HEK293 (cell line): ENCODE results near the gene BPIFA2.

ENCODE experiments used
- CTCF ChIA-PET: fragments of 350-600 bp; formaldehyde crosslinking; extraction: SDS; loops from one replicate; lab custom pipeline; 2021; ENCODE audit warnings: antibody characterized with exemption; lab: Yijun Ruan, JAX
- POLR2A ChIA-PET: fragments of 300-600 bp; formaldehyde crosslinking; extraction: SDS; loops from one replicate; lab custom pipeline; 2020; ENCODE audit warnings: antibody characterized with exemption, inconsistent platforms; lab: Yijun Ruan, JAX
- H3K27ac ChIP-seq: fragments of 200-500 bp; sonication (Bioruptor generic); 2 replicates; pipeline ENCODE4 v1.5.1; 2014; ENCODE audit warnings: low read depth, low read length, control low read depth, inconsistent platforms; ENCODE audit errors: extremely low read depth
- H3K36me3 ChIP-seq, 2 experiments: fragments of 200-500 bp in 1 of 2; sonication (Bioruptor generic) in 1 of 2; 1 replicate in 1 of 2; 2 replicates in 1 of 2; pipeline ENCODE4 v1.5.1; 2014 to 2017; ENCODE audit warnings: inconsistent platforms in 2 of 2, low read length in 2 of 2; ENCODE audit not compliant: control insufficient read depth in 2 of 2, insufficient read depth in 1 of 2
- H3K4me1 ChIP-seq: fragments of 200-500 bp; sonication (Bioruptor generic); 2 replicates; pipeline ENCODE4 v1.5.1; 2014; ENCODE audit warnings: mild to moderate bottlenecking, low read length, inconsistent platforms; ENCODE audit not compliant: control insufficient read depth, insufficient read depth
- H3K4me3 ChIP-seq: 2 replicates; pipeline ENCODE4 v1.5.1; 2011; ENCODE audit warnings: low read depth, mild to moderate bottlenecking, control low read depth, low read length, moderate library complexity
- H3K9me3 ChIP-seq: fragments of 200-500 bp; sonication (Bioruptor generic); 2 replicates; pipeline ENCODE4 v1.5.1; 2014; ENCODE audit warnings: low read depth, low read length, inconsistent platforms; ENCODE audit not compliant: control insufficient read depth, insufficient read depth
- KLF8 ChIP-seq: fragments of 450-650 bp; formaldehyde crosslinking; IDR thresholded peaks from 2 replicates; pipeline ENCODE4 v1.5.1; 2016; ENCODE audit warnings: missing biosample characterization, missing genetic modification characterization
- SCRT2 ChIP-seq: fragments of 450-650 bp; formaldehyde crosslinking; IDR thresholded peaks from 2 replicates; pipeline ENCODE4 v1.5.1; 2016; ENCODE audit warnings: missing biosample characterization, missing genetic modification characterization
- SP7 ChIP-seq: fragments of 450-650 bp; formaldehyde crosslinking; IDR thresholded peaks from 2 replicates; pipeline ENCODE4 v1.5.1; 2016; ENCODE audit warnings: missing biosample characterization, missing genetic modification characterization
- YY2 ChIP-seq: fragments of 450-650 bp; formaldehyde crosslinking; IDR thresholded peaks from 2 replicates; pipeline ENCODE4 v1.5.1; 2016; ENCODE audit warnings: missing biosample characterization, missing genetic modification characterization
- ZBTB20 ChIP-seq: fragments of 450-650 bp; formaldehyde crosslinking; IDR thresholded peaks from 2 replicates; pipeline ENCODE4 v1.5.1; 2016; ENCODE audit warnings: missing biosample characterization, missing genetic modification characterization
- ZNF146 ChIP-seq: fragments of 450-650 bp; formaldehyde crosslinking; IDR thresholded peaks from 2 replicates; pipeline ENCODE4 v1.5.1; 2016; ENCODE audit warnings: missing biosample characterization, missing genetic modification characterization
- ZNF157 ChIP-seq: fragments of 450-650 bp; formaldehyde crosslinking; IDR thresholded peaks from 2 replicates; pipeline ENCODE4 v1.5.1; 2016; ENCODE audit warnings: missing biosample characterization, missing genetic modification characterization
- ZNF19 ChIP-seq: fragments of 450-650 bp; formaldehyde crosslinking; IDR thresholded peaks from 2 replicates; pipeline ENCODE4; 2016; ENCODE audit warnings: missing biosample characterization, missing genetic modification characterization, low read depth
- ZNF202 ChIP-seq: fragments of 450-650 bp; formaldehyde crosslinking; IDR thresholded peaks from 2 replicates; pipeline ENCODE4 v1.5.1; 2016; ENCODE audit warnings: missing biosample characterization, missing genetic modification characterization, borderline replicate concordance
- ZNF324 ChIP-seq: fragments of 450-650 bp; formaldehyde crosslinking; IDR thresholded peaks from 2 replicates; pipeline ENCODE4 v1.5.1; 2016; ENCODE audit warnings: missing biosample characterization, missing genetic modification characterization
- ZNF335 ChIP-seq: fragments of 450-650 bp; formaldehyde crosslinking; conservative IDR thresholded peaks from 2 replicates; pipeline ENCODE4 v1.5.1; 2016; ENCODE audit warnings: missing biosample characterization, missing genetic modification characterization
- ZNF501 ChIP-seq: fragments of 450-650 bp; formaldehyde crosslinking; IDR thresholded peaks from 2 replicates; pipeline ENCODE4 v1.5.1; 2016; ENCODE audit warnings: missing biosample characterization, missing genetic modification characterization
- ZNF521 ChIP-seq: fragments of 450-650 bp; formaldehyde crosslinking; IDR thresholded peaks from 2 replicates; pipeline ENCODE4 v1.5.1; 2017; ENCODE audit warnings: missing biosample characterization, mild to moderate bottlenecking, missing genetic modification characterization
- ZNF585B ChIP-seq: fragments of 450-650 bp; formaldehyde crosslinking; IDR thresholded peaks from 2 replicates; pipeline ENCODE4 v1.5.1; 2016; ENCODE audit warnings: missing biosample characterization, missing genetic modification characterization
- ZNF677 ChIP-seq: fragments of 450-650 bp; IDR thresholded peaks from 2 replicates; pipeline ENCODE4 v1.5.0; 2018; ENCODE audit warnings: missing biosample characterization, mild to moderate bottlenecking, missing genetic modification characterization, moderate library complexity
- TF ChIP-seq, protein P1 (sequence below): fragments of 450-650 bp; formaldehyde crosslinking; IDR thresholded peaks from 2 replicates; pipeline ENCODE4 v1.5.1; 2016; ENCODE audit warnings: missing biosample characterization, missing genetic modification characterization
- TF ChIP-seq, protein P2 (sequence below): fragments of 450-650 bp; formaldehyde crosslinking; IDR thresholded peaks from 2 replicates; pipeline ENCODE4 v1.5.1; 2016; ENCODE audit warnings: missing biosample characterization, missing genetic modification characterization

The BPIFA2 gene

DNA sequence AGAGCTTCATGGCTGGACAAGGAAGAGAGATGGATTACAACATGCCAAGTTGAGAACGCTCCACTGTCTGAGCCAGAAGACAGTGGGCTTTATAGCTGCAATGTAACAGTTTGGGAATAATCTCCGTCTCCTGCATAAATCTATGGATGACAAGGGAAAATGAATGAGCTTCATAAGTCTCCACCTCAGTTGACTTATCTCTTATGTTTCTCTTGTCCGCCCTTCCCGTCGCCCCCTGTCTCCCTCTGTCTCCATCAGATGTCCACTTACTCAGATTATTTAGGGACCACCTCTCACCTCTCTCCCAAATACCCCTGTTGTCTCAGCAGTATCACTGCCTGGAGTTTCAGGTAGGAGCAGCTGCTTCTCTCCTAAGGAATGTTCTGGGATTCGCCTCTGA is 13.7 kb upstream of the BPIFA2 start:
- Histone ChIP-seq H3K36me3 (no peaks in the 10 kb centered on the region), H3K27ac (no peak overlapping the region), H3K4me1 (no peaks in the 10 kb centered on the region), H3K4me3 (no peak overlapping the region), H3K9me3 (no peaks in the 10 kb centered on the region)
- ChIA-PET CTCF (interaction anchor here (0.7 kb wide), 1 partner anchor 14 kb away, joined by 3 read pairs; no protein-coding TSS in a partner anchor), POLR2A (no interaction called here)
- no peak for TF ChIP-seq ZNF521
- no peak for TF ChIP-seq KLF8 (tag by site-specific recombination)
- no peak for TF ChIP-seq ZNF501 (tag by site-specific recombination)
- TF ChIP-seq ZBTB20 (tag by site-specific recombination), result no peak

DNA sequence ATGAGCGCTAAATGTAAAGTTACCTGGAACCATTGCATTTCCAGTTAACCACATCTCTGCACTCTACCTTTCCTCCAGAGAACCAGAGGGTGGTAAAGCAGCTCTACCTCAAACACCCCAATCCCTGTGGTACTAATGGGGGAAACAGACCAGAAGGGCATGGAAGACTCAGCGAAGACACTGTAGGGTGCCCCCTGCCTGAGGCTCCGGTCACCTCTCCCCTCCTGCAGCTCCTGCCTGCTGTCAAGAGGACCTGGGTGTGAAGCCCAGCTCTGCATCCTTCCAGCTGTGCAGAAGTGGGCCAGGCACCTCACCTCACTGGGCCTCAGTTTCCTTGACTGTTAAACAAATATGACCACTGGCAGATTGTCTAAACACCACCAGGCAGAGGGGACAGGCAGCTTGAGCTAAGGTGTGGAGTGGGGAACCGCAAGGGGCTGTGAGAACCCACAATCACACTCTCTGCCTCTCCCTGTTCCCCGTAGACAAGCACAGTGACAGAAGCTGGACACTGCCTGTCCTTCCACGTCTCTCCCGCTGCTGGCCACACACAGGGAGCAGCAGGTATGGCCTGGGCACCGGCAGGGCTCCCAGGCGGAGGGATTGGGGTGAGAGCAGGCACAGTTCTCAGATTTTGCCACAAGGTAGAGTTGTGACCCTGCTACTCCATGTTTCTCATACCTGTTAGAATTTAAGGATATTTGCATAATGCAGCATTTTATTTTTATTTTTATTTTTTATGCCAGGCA is 9.1 kb upstream of the BPIFA2 start:
- TF ChIP-seq ZNF677 (tag by site-specific recombination) (no peak), ZNF19 (no peak), ZNF146 (no peak), ZNF157 (no peak), ZNF335 (tag by site-specific recombination) (no peak), SP7 (tag by site-specific recombination) (no peak), YY2 (tag by site-specific recombination) (no peak), ZNF585B (no peak)
- TF ChIP-seq, protein P1, sequence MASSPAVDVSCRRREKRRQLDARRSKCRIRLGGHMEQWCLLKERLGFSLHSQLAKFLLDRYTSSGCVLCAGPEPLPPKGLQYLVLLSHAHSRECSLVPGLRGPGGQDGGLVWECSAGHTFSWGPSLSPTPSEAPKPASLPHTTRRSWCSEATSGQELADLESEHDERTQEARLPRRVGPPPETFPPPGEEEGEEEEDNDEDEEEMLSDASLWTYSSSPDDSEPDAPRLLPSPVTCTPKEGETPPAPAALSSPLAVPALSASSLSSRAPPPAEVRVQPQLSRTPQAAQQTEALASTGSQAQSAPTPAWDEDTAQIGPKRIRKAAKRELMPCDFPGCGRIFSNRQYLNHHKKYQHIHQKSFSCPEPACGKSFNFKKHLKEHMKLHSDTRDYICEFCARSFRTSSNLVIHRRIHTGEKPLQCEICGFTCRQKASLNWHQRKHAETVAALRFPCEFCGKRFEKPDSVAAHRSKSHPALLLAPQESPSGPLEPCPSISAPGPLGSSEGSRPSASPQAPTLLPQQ (tag by site-specific recombination), result no peak
- TF ChIP-seq, all 188 proteins: peak for 0
- Histone ChIP-seq H3K9me3 (no peaks in the 10 kb centered on the region), H3K4me3 (no peak overlapping the region), H3K4me1 (no peaks in the 10 kb centered on the region), H3K27ac (no peak overlapping the region), H3K36me3 (no peaks in the 10 kb centered on the region)
- POLR2A ChIA-PET, result no interaction called here
- CTCF ChIA-PET, result no interaction called here

DNA sequence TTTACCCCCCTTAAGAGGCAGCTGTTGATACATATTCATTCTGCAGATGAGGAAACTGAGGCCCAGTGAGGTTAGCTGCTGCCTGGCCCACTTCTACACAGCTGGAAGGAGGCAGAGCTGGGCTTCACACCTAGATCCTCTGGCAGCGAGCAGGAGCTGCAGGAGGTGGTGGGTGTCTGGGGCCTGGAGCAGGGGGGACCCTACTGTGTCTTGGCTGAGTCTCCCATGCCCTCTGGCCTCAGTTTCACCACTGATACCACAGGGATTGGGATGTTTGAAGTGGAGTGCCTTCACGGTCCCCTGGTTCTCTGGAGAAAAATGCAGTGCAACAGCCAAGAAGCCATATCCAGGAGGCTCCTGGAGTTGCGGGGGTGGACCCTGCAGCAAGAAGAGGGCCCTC is 8.2 kb upstream of the BPIFA2 start:
- Histone ChIP-seq H3K4me3 (no peak overlapping the region), H3K27ac (no peak overlapping the region), H3K9me3 (no peaks in the 10 kb centered on the region), H3K36me3 (no peaks in the 10 kb centered on the region), H3K4me1 (no peaks in the 10 kb centered on the region)
- CTCF ChIA-PET, result no interaction called here
- TF ChIP-seq SCRT2 (no peak), ZNF202 (no peak), ZNF324 (tag by site-specific recombination) (no peak)
- TF ChIP-seq, protein P2, sequence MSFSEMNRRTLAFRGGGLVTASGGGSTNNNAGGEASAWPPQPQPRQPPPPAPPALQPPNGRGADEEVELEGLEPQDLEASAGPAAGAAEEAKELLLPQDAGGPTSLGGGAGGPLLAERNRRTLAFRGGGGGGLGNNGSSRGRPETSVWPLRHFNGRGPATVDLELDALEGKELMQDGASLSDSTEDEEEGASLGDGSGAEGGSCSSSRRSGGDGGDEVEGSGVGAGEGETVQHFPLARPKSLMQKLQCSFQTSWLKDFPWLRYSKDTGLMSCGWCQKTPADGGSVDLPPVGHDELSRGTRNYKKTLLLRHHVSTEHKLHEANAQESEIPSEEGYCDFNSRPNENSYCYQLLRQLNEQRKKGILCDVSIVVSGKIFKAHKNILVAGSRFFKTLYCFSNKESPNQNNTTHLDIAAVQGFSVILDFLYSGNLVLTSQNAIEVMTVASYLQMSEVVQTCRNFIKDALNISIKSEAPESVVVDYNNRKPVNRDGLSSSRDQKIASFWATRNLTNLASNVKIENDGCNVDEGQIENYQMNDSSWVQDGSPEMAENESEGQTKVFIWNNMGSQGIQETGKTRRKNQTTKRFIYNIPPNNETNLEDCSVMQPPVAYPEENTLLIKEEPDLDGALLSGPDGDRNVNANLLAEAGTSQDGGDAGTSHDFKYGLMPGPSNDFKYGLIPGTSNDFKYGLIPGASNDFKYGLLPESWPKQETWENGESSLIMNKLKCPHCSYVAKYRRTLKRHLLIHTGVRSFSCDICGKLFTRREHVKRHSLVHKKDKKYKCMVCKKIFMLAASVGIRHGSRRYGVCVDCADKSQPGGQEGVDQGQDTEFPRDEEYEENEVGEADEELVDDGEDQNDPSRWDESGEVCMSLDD (tag by site-specific recombination), result no peak
- POLR2A ChIA-PET, result no interaction called here
